Measurements from ENCODE around the gene IL36RN. TPM values are rescaled to one million over a fixed set of nuclear protein-coding genes. Genes with fewer than 3 reads are reported as not detected.

The IL36RN gene
- total and polyA plus RNA-seq, 4 donors: not detected

GRCh38 chr2:113069676-113070605 lies 10.9 kb downstream of the IL36RN start (continued):
- TF ChIP-seq FOXA2 (IDR thresholded peaks at IDR 0.05): no peak

GRCh38 chr2:113070606-113070975 lies 11.6 kb downstream of the IL36RN start:
- WGBS: 79% methylated on average over 1 of the region's 1 CpG
- Histone ChIP-seq H3K4me1 (ENCODE audit: control insufficient read depth in 4 of 4, insufficient read depth in 4 of 4, low read length in 3 of 4) (no peaks in the 10 kb centered on the region), H3K36me3 (ENCODE audit: control insufficient read depth in 4 of 4, insufficient read depth in 3 of 4, low read depth in 1 of 4, low read length in 3 of 4) (no peaks in the 10 kb centered on the region), H3K27me3 (ENCODE audit: control insufficient read depth in 4 of 4, insufficient read depth in 4 of 4, low read length in 3 of 4) (no peaks in the 10 kb centered on the region), H3K9ac (ENCODE audit: low read depth in 1 of 2, low read length in 2 of 2) (no peak overlapping the region), H3K9me3 (ENCODE audit: control insufficient read depth in 4 of 4, low read length in 3 of 4) (no peaks in the 10 kb centered on the region), H3K4me3 (ENCODE audit: low read depth in 1 of 3, low read length in 3 of 3) (no peak overlapping the region), H3K27ac (ENCODE audit: low read depth in 1 of 2, low read length in 2 of 2) (no peak overlapping the region)
- TF ChIP-seq, protein P1, sequence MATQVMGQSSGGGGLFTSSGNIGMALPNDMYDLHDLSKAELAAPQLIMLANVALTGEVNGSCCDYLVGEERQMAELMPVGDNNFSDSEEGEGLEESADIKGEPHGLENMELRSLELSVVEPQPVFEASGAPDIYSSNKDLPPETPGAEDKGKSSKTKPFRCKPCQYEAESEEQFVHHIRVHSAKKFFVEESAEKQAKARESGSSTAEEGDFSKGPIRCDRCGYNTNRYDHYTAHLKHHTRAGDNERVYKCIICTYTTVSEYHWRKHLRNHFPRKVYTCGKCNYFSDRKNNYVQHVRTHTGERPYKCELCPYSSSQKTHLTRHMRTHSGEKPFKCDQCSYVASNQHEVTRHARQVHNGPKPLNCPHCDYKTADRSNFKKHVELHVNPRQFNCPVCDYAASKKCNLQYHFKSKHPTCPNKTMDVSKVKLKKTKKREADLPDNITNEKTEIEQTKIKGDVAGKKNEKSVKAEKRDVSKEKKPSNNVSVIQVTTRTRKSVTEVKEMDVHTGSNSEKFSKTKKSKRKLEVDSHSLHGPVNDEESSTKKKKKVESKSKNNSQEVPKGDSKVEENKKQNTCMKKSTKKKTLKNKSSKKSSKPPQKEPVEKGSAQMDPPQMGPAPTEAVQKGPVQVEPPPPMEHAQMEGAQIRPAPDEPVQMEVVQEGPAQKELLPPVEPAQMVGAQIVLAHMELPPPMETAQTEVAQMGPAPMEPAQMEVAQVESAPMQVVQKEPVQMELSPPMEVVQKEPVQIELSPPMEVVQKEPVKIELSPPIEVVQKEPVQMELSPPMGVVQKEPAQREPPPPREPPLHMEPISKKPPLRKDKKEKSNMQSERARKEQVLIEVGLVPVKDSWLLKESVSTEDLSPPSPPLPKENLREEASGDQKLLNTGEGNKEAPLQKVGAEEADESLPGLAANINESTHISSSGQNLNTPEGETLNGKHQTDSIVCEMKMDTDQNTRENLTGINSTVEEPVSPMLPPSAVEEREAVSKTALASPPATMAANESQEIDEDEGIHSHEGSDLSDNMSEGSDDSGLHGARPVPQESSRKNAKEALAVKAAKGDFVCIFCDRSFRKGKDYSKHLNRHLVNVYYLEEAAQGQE (IDR thresholded peaks at IDR 0.05): no peak
- TF ChIP-seq HNF4G (IDR thresholded peaks at IDR 0.05) (no peak), SP1 (IDR thresholded peaks at IDR 0.05) (no peak), JUND (IDR thresholded peaks at IDR 0.05) (no peak), GABPA (IDR thresholded peaks at IDR 0.05 in 1 of 2, conservative IDR thresholded peaks at IDR 0.05 in 1 of 2) (no peak), YY1 (IDR thresholded peaks at IDR 0.05) (no peak), RXRA (IDR thresholded peaks at IDR 0.05) (no peak), NR2F2 (IDR thresholded peaks at IDR 0.05) (no peak), FOXA1 (IDR thresholded peaks at IDR 0.05) (no peak), HNF4A (conservative IDR thresholded peaks at IDR 0.05) (no peak), FOXA2 (IDR thresholded peaks at IDR 0.05) (no peak), CTCF (IDR thresholded peaks at IDR 0.05; ENCODE audit: low read depth, low read length, missing input control) (no peak), EGR1 (IDR thresholded peaks at IDR 0.05; ENCODE audit: low read depth in 2 of 2) (no peak), TAF1 (conservative IDR thresholded peaks at IDR 0.05) (no peak), RAD21 (IDR thresholded peaks at IDR 0.05) (no peak)
- TF ChIP-seq, protein P2, sequence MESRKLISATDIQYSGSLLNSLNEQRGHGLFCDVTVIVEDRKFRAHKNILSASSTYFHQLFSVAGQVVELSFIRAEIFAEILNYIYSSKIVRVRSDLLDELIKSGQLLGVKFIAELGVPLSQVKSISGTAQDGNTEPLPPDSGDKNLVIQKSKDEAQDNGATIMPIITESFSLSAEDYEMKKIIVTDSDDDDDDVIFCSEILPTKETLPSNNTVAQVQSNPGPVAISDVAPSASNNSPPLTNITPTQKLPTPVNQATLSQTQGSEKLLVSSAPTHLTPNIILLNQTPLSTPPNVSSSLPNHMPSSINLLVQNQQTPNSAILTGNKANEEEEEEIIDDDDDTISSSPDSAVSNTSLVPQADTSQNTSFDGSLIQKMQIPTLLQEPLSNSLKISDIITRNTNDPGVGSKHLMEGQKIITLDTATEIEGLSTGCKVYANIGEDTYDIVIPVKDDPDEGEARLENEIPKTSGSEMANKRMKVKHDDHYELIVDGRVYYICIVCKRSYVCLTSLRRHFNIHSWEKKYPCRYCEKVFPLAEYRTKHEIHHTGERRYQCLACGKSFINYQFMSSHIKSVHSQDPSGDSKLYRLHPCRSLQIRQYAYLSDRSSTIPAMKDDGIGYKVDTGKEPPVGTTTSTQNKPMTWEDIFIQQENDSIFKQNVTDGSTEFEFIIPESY (IDR thresholded peaks at IDR 0.05): no peak
- TF ChIP-seq, protein P3, sequence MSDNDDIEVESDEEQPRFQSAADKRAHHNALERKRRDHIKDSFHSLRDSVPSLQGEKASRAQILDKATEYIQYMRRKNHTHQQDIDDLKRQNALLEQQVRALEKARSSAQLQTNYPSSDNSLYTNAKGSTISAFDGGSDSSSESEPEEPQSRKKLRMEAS (IDR thresholded peaks at IDR 0.05): no peak
- DNase-seq (ENCODE audit: low spot score): no peak

Measured in liver (tissue), 9 donors.